GM12878 (cell line): ENCODE results near the gene MRPS14. TPM values are rescaled to one million over a fixed set of nuclear protein-coding genes. Genes with fewer than 3 reads are reported as not detected.

Source experiments
- ATAC-seq: fragments of 200-7000 bp; cut with Tn5 transposase; 3 replicates; pipeline ENCODE4 v1.9.1; 2020; ENCODE audit warnings: mild to moderate bottlenecking, moderate library complexity
- BruUV-seq: library from RNA; stranded (reverse); fragments of 400-500 nt; replicated peaks from 2 replicates; lab custom pipeline; 2021; lab: Mats Ljungman, UMichigan
- CTCF ChIA-PET: fragments of 300-600 bp; sonication (Branson Sonifier 250); formaldehyde crosslinking; extraction: SDS; loops from one replicate; lab custom pipeline; 2021; ENCODE audit warnings: inconsistent platforms; lab: Yijun Ruan, JAX
- POLR2A ChIA-PET: fragments of 350-600 bp; formaldehyde crosslinking; extraction: SDS; loops from one replicate; lab custom pipeline; 2021; ENCODE audit warnings: inconsistent platforms; lab: Charles Lee
- RAD21 ChIA-PET: fragments of 300-600 bp; sonication (Branson Sonifier 250); formaldehyde crosslinking; loops from one replicate; lab custom pipeline; 2023; ENCODE audit warnings: antibody characterized with exemption; ENCODE audit not compliant: unreplicated experiment; lab: Charles Lee
- SMC1A ChIA-PET: fragments of 300-600 bp; sonication (Branson Sonifier 250); formaldehyde crosslinking; loops from one replicate; lab custom pipeline; 2023; ENCODE audit not compliant: unreplicated experiment, uncharacterized antibody; lab: Charles Lee
- DNase-seq: peaks from one replicate; pipeline ENCODE4 v3.0.0-alpha.2; 2011; ENCODE audit warnings: low read depth, low spot score
- FAIRE-seq: peaks from 3 replicates; lab custom pipeline; 2011; peaks lifted over from hg19 to GRCh38; lab: Jason Lieb, UNC
- H2AFZ ChIP-seq: 2 replicates; pipeline ENCODE4 v1.6.0; 2011; ENCODE audit warnings: low read depth, low read length, control low read depth; ENCODE audit not compliant: control insufficient read depth
- H3K27ac ChIP-seq: 2 replicates; pipeline ENCODE4 v1.5.1; 2011; ENCODE audit warnings: control low read depth; ENCODE audit not compliant: control insufficient read depth, insufficient read depth
- H3K27me3 ChIP-seq, 2 experiments: replicated peaks in 1 of 2; 2 replicates each; pipeline versions ENCODE4 v1.6.0 to v1.6.1; 2011; ENCODE audit warnings: low read length in 1 of 2; ENCODE audit not compliant: control insufficient read depth in 2 of 2, insufficient read depth in 2 of 2
- H3K36me3 ChIP-seq, 2 experiments: 2 replicates each; pipeline ENCODE4 v1.5.1; 2011; ENCODE audit warnings: low read length in 1 of 2; ENCODE audit not compliant: control insufficient read depth in 2 of 2, insufficient read depth in 2 of 2
- H3K4me1 ChIP-seq: 2 replicates; pipeline ENCODE4 v1.6.1; 2011; ENCODE audit warnings: mild to moderate bottlenecking, low read length, moderate library complexity, mixed read lengths; ENCODE audit not compliant: control insufficient read depth, insufficient read depth
- H3K4me2 ChIP-seq: 2 replicates; pipeline ENCODE4 v1.6.0; 2011; ENCODE audit warnings: control low read depth; ENCODE audit not compliant: control insufficient read depth, insufficient read depth
- H3K4me3 ChIP-seq: fragments of 200-600 bp; sonication (generic); 2 replicates; pipeline ENCODE4 v1.5.1; 2016
- H3K79me2 ChIP-seq: 2 replicates; pipeline ENCODE4 v1.6.0; 2011; ENCODE audit warnings: low read length; ENCODE audit not compliant: control insufficient read depth, insufficient read depth
- H3K9ac ChIP-seq: 2 replicates; pipeline ENCODE4 v1.8.0; 2011; ENCODE audit warnings: low read length, control low read depth, mixed read lengths; ENCODE audit not compliant: control insufficient read depth, insufficient read depth
- H3K9me3 ChIP-seq: replicated peaks from 3 replicates; pipeline ENCODE4 v1.5.1; 2011; ENCODE audit warnings: mild to moderate bottlenecking, low read length; ENCODE audit not compliant: control insufficient read depth, insufficient read depth
- H4K20me1 ChIP-seq: 2 replicates; pipeline ENCODE4 v1.6.0; 2011; ENCODE audit not compliant: control insufficient read depth, insufficient read depth
- BRCA1 ChIP-seq: IDR thresholded peaks from 2 replicates; pipeline ENCODE4 v1.6.1; 2011; ENCODE audit warnings: low read depth, low read length, improper control_type of control experiment
- CBX3 ChIP-seq: fragments of 200-600 bp; sonication (generic); IDR thresholded peaks from 2 replicates; pipeline ENCODE4 v1.6.1; 2016; ENCODE audit warnings: low read depth, borderline replicate concordance
- E2F8 ChIP-seq: fragments of 450-650 bp; IDR thresholded peaks from 2 replicates; pipeline ENCODE4 v1.6.1; 2018; ENCODE audit warnings: mild to moderate bottlenecking, low read depth, moderate library complexity; ENCODE audit not compliant: partially characterized antibody
- NBN ChIP-seq: fragments of 450-650 bp; IDR thresholded peaks from 2 replicates; pipeline ENCODE4 v1.6.1; 2016
- NR2C2 ChIP-seq: IDR thresholded peaks from 2 replicates; pipeline ENCODE4 v1.6.1; 2011; ENCODE audit warnings: borderline replicate concordance, low read depth; ENCODE audit not compliant: control insufficient read depth, insufficient read length
- PKNOX1 ChIP-seq: fragments of 450-650 bp; IDR thresholded peaks from 2 replicates; pipeline ENCODE4 v1.6.1; 2016; ENCODE audit warnings: mild to moderate bottlenecking
- SIN3A ChIP-seq: IDR thresholded peaks from 2 replicates; pipeline ENCODE4 v1.6.1; 2012; ENCODE audit warnings: low read depth, low read length, improper control_type of control experiment
- USF2 ChIP-seq: IDR thresholded peaks from 2 replicates; pipeline ENCODE4 v1.6.1; 2011; ENCODE audit warnings: low read depth, low read length, improper control_type of control experiment, borderline replicate concordance
- WGBS: methylation state at CpG from one replicate; pipeline ENCODE4 v1.1.6; 2016; ENCODE audit warnings: low lambda C conversion rate; ENCODE audit not compliant: insufficient replicate concordance, insufficient coverage; ENCODE audit errors: missing lambda C conversion rate; 5-methylcytosine and 5-hydroxymethylcytosine counted together
- in situ Hi-C: fragments of 300-500 bp; cut with MboI; formaldehyde crosslinking; loops from 9 replicates; pipeline ENCODE4 v1.14.3; 2018; ENCODE audit warnings: mixed read lengths
- intact Hi-C: fragments of 100-400 bp; cut with micrococcal nuclease; formaldehyde crosslinking; loops from one replicate; pipeline ENCODE4 v1.14.2; 2022; ENCODE audit not compliant: unreplicated experiment
- polyA plus RNA-seq, 11 experiments: library from polyadenylated mRNA; depleted of rRNA in 4 of 11; unstranded in 6 of 11; stranded (reverse) in 5 of 11; fragments of >200 nt; fragmentation: Nextera tagmentation in 4 of 11; fragmentation: Illumina TruSeq in 1 of 11; extraction: Ambion mirVana in 4 of 11; extraction: Trizol in 1 of 11; gene quantifications; 1 replicate in 1 of 11; 2 replicates in 10 of 11; pipeline versions ENCODE4 v1.2.1 to v1.2.3, GENCODE V29; 2011 to 2016; ENCODE audit warnings: inconsistent platforms in 2 of 11, missing spikeins in 2 of 11, low read depth in 1 of 11
- total RNA-seq, 4 experiments: library from RNA; depleted of rRNA in 3 of 4; stranded (reverse); fragments of >200 nt in 3 of 4; fragmentation: Illumina TruSeq in 1 of 4; extraction: Trizol in 1 of 4; gene quantifications; 2 replicates each; pipeline versions ENCODE4 v1.2.1 to v1.2.3, GENCODE V29; 2013 to 2021

Gene MRPS14
- total and polyA plus RNA-seq, 10 of the 15 experiments (the other 5 are each of a cell fraction or from before 2014, with no cell fraction given), result 31.1 to 224 (median 50.4) TPM

GRCh38 chr1:174966008-174966572, 57.1 kb downstream of the MRPS14 start:
- in situ Hi-C loops, result no loop called here
- Histone ChIP-seq H2AFZ (no peak overlapping the region), H3K27ac (no peak overlapping the region), H3K4me3 (no peak overlapping the region), H4K20me1 (no peaks in the 10 kb centered on the region), H3K4me1 (peaks cover 34% of the 10 kb centered on the region), H3K9me3 (no peaks in the 10 kb centered on the region), H3K4me2 (no peak overlapping the region), H3K9ac (no peak overlapping the region), H3K36me3 (0 out of 4 replicates have a peak, but pooled peaks cover 0 to 2% of the 10 kb centered on the region in 2 experiments), H3K27me3 (no peaks in the 10 kb centered on the region), H3K79me2 (no peaks in the 10 kb centered on the region)
- RAD21 ChIA-PET, result interaction anchor here (0.8 to 4.1 kb wide), 14 partner anchors 9 to 223 kb away, joined by 3 to 59 read pairs (median 6); partner anchors contain the start of genes CACYBP and MRPS14
- no peak for TF ChIP-seq SIN3A
- TF ChIP-seq NR2C2, result no peak
- TF ChIP-seq BRCA1, result no peak
- no peak for TF ChIP-seq CBX3
- no peak for TF ChIP-seq NBN
- no peak for TF ChIP-seq PKNOX1
- TF ChIP-seq USF2, result no peak
- no peak for TF ChIP-seq E2F8
- 96% methylated on average over 1 of the region's 1 CpG for WGBS
- no TSS peak for BruUV-seq
- FAIRE-seq (no peak), DNase-seq (no peak), ATAC-seq (no peak)
- intact Hi-C loops, result loop anchor here (5.0 kb wide), 1 partner anchor 179 kb away; no protein-coding TSS in a partner anchor
- POLR2A ChIA-PET, result interaction anchor here (0.6 to 7.2 kb wide), 15 partner anchors 8 to 1242 kb away, joined by 3 to 74 read pairs (median 4); partner anchors contain the start of genes CACYBP and MRPS14
- SMC1A ChIA-PET, result interaction anchor here (0.6 to 7.4 kb wide), 20 partner anchors 9 to 198 kb away, joined by 3 to 81 read pairs (median 7); partner anchors contain the start of gene CACYBP
- CTCF ChIA-PET, result interaction anchor here (0.6 to 1.5 kb wide), 12 partner anchors 9 to 196 kb away, joined by 3 to 6 read pairs (median 3); no protein-coding TSS in a partner anchor
